GM13977 (cell line): ENCODE results near the gene TMEM170B.
A peak's percentile ranks its signal among the peaks of the same experiment; 100 is the strongest.

Source experiments
- DNase-seq: peaks from one replicate; pipeline ENCODE4 v3.0.0; 2012; ENCODE audit warnings: low spot score
- CTCF ChIP-seq: IDR thresholded peaks from 2 replicates; pipeline ENCODE4 v1.5.1; 2012; ENCODE audit warnings: mild to moderate bottlenecking, control low read depth; ENCODE audit not compliant: insufficient read depth; ENCODE audit errors: extremely low read depth, missing control alignments
- in situ Hi-C: fragments of 300-500 bp; cut with MboI; formaldehyde crosslinking; loops from one replicate; pipeline ENCODE4 v1.12.0; 2022; ENCODE audit warnings: low sequenced_read_pairs, low pct_unique_long_range_greater_than_20kb, mixed read lengths, inconsistent platforms; ENCODE audit not compliant: unreplicated experiment

TMEM170B gene

GRCh38 chr6:11615214-11615602 is 77.7 kb downstream of the TMEM170B start:
- TF ChIP-seq CTCF = no peak
- DNase-seq = no peak
- in situ Hi-C loops = no loop called here

GRCh38 chr6:11616200-11616611 is 78.7 kb downstream of the TMEM170B start:
- DNase-seq = no peak
- in situ Hi-C loops = no loop called here
- TF ChIP-seq CTCF = no peak

GRCh38 chr6:11618533-11618932 is 81.0 kb downstream of the TMEM170B start:
- in situ Hi-C loops = no loop called here
- peak; percentile 31 for TF ChIP-seq CTCF
- DNase-seq = peak; percentile 24

- in situ Hi-C loops = no loop called here
- no peak for TF ChIP-seq CTCF
- no peak for DNase-seq
Observed at GRCh38 chr6:11621119-11621518, 83.6 kb downstream of the TMEM170B start.

GRCh38 chr6:11622156-11622555 is 84.6 kb downstream of the TMEM170B start:
- DNase-seq = no peak

GRCh38 chr6:11623272-11623671 is 85.7 kb downstream of the TMEM170B start:
- no peak for DNase-seq
- TF ChIP-seq CTCF = no peak
- in situ Hi-C loops = no loop called here

More at GRCh38 chr6:11622156-11622555, 84.6 kb downstream of the TMEM170B start:
- no peak for TF ChIP-seq CTCF
- in situ Hi-C loops = no loop called here

GRCh38 chr6:11625302-11625701 is 87.8 kb downstream of the TMEM170B start:
- TF ChIP-seq CTCF = no peak
- in situ Hi-C loops = no loop called here
- DNase-seq = no peak
